ENCODE data around the gene ICA1L.
"Not testable (repeated sequence)": the region's sequence is repeated elsewhere in the genome, so short reads cannot be mapped to it uniquely, and the experiment has no call there.

Gene ICA1L

DNA sequence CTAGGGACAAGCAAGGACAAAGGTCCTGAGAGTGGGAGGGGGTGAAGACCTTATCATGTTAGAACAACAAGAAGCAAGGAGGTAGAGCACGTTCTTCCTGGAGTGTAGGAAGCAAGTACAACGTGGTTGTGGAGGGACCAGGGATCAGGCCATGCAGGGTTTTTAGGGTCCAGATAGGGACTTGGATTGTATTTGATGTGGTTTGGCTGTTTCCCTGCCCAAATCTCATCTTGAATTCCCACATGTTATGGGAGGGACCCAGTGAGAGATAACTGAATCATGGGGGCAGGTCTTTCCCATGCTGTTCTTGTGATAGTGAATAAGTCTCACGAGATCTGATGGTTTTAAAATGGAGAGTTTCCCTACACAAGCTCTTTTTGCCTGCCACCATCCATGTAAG lies 53.2 kb downstream of the ICA1L start:
- DNase-seq (ENCODE audit: insufficient read length, low spot score) (no peak), FAIRE-seq (no peak)
- TF ChIP-seq, protein P1, sequence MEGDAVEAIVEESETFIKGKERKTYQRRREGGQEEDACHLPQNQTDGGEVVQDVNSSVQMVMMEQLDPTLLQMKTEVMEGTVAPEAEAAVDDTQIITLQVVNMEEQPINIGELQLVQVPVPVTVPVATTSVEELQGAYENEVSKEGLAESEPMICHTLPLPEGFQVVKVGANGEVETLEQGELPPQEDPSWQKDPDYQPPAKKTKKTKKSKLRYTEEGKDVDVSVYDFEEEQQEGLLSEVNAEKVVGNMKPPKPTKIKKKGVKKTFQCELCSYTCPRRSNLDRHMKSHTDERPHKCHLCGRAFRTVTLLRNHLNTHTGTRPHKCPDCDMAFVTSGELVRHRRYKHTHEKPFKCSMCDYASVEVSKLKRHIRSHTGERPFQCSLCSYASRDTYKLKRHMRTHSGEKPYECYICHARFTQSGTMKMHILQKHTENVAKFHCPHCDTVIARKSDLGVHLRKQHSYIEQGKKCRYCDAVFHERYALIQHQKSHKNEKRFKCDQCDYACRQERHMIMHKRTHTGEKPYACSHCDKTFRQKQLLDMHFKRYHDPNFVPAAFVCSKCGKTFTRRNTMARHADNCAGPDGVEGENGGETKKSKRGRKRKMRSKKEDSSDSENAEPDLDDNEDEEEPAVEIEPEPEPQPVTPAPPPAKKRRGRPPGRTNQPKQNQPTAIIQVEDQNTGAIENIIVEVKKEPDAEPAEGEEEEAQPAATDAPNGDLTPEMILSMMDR (IDR thresholded peaks at IDR 0.05; ENCODE audit: insufficient read depth, missing control alignments), result no peak

DNA sequence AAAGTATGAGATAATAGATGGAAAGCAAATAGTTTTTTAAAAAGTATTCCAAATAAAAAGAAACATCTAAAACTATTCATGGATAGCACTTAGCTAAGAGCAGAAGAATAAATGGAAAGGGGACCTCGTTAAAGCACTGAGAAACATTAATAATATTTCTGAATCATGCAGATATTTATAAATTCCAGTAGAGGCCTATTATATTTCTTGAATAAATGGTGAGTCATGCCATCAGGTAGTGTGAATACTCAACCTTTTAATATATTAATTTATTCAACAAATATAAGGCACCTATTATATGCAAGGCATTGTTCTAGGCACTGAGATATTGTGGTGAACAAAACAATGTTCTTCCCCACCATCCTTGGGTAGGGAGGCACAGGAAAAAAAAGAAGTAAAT lies 53.8 kb downstream of the ICA1L start:
- FAIRE-seq (no peak), DNase-seq (ENCODE audit: insufficient read length, low spot score) (no peak)
- TF ChIP-seq, protein P1 (IDR thresholded peaks at IDR 0.05; ENCODE audit: insufficient read depth, missing control alignments), result no peak

DNA sequence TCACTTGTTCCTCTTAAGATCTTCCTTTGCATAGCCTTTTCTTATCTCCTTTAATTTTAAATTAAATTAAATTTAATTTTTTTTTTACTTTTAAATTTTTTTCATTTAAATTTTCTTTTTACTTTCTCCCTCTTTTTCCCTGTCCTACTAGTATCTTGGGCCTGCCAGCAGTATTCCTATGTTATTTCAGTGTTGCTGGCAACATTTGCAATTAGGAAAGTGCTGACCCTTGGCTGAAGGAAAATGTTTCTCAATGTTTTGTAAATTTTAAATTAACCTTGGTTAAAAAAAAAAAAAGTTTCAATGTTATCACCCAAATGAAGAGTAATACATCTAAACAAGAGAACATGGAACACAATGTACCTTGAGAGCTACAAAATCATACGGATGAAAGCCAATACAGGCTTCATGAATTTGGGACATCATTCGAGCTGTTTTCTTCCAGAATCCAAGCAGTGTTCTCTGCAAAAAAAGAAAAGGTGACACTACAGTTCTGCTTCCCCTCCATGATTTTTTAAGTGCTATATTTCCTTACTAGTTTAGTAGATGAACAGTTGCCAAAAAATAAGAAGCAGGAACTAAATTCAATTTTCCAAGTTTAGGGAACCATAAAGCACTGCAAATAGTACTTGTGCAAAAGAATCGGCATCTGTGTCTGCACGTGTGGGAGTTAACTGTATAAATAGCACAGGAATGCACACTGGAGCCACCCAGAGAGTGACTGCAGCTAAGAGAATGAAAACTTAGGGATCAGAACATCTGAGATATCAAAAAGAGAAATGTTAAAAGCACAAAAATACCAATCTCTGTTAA lies 55.8 kb downstream of the ICA1L start:
- FAIRE-seq, result no peak
- no peak for DNase-seq (ENCODE audit: insufficient read length, low spot score)
- TF ChIP-seq, protein P1 (IDR thresholded peaks at IDR 0.05; ENCODE audit: insufficient read depth, missing control alignments), result no peak

DNA sequence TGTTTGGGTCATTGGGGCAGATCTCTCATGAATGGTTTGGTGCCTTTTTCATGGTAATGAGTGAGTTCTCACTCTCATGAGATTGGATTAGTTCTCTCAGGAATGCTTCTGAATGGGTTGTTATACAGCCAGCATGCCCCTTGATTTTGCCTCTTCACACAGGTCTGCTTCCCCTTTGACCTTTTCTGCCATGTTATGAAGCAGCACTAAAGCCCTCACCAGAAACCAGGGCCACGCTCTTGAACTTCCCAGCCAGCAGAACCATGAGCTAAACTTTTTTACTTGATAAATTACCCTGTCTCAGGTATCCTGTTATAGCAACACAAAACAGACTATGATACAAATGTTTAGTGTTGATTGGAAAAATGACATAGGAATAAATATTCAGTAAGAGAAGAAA lies 57.3 kb downstream of the ICA1L start:
- DNase-seq (ENCODE audit: insufficient read length, low spot score) (no peak), FAIRE-seq (no peak)
- TF ChIP-seq, protein P1 (IDR thresholded peaks at IDR 0.05; ENCODE audit: insufficient read depth, missing control alignments), result no peak

DNA sequence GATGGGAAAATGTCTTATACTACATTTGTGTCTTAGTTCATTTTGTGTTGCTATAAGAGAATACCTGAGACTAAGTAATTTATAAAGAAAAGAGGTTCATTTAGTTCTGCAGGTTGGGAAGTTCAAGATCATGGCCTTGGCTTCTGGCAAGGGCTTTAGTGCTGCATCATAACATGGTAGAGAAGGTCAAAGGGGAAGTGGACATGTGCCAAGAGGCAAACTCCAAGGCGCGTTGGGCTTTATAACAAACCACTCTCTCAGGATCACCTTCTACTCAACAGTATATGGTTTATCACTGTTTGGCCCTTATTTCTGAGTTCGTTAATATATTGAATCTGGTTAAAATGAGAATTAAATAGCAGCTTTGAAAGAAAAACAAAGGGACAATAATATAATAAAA lies 58.2 kb downstream of the ICA1L start:
- no peak for FAIRE-seq
- TF ChIP-seq, protein P1 (IDR thresholded peaks at IDR 0.05; ENCODE audit: insufficient read depth, missing control alignments), result no peak
- no peak for DNase-seq (ENCODE audit: insufficient read length, low spot score)

DNA sequence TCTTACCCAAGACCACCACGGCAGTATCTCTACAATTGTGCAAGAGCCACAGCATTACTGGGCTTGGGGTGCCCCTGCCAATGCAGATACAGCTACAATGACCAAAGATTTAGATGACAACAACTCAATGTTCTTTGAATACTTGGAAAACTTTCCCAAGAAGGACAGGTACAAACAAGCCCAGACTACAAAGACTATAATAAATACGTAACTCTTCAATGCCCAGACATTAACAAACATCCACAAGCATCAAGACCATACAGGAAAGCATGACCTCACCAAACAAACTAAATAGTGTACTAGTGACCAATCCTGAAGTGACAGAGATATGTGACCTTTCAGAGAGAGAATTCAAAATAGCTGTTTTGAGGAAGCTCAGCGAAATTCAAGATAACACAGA lies 62.8 kb downstream of the ICA1L start:
- FAIRE-seq (no peak), DNase-seq (ENCODE audit: insufficient read length, low spot score) (no peak)
- TF ChIP-seq, protein P1 (IDR thresholded peaks at IDR 0.05; ENCODE audit: insufficient read depth, missing control alignments), result no peak

DNA sequence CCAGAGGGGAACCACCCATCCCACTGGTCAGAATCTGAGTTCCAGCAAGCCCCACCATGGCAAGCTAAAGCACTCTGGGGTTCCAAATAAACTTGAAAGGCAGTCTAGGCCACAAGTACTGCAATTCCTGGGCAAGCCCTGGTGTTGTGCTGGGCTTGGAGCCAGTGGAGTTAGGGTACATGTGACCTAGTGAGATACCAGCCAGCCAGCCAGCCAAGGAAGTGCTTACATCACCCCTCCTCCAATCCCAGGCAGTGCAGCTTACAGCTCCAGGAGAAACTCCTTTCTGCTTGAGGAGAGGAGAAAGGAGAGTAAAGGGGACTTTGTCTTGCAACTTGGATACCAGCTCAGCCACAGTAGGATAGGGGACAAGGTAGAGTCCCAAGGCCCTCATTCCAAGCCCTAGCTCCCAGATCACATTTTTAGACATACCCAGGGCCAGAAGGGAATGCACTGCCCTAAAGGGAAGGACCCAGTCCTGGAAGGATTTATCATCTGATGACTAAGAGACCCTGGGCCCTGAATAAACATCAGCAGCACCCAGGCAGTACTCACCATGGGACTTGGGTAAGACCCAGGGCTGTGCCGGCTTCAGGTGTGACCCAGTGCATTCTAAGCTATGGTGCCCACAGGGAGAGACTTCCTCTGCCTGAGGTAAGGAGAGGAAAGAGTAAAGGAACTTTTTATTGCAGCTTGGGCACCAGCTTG lies 64.0 kb downstream of the ICA1L start:
- not testable (repeated sequence) for FAIRE-seq; DNase-seq (ENCODE audit: insufficient read length, low spot score)

DNA sequence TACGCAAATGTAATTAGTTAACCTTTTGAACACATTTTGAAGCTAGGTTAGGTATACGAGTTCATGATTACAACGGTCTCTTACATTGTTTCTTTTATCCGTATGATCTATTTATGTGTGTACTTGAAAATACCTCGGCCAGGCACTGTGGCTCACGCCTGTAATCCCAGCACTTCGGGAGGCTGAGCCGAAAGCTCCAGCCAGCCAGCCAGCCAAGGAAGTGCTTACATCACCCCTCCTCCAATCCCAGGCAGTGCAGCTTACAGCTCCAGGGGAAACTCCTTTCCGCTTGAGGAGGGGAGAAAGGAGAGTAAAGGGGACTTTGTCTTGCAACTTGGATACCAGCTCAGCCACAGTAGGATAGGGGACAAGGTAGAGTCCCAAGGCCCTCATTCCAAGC lies 65.7 kb downstream of the ICA1L start:
- not testable (repeated sequence) for FAIRE-seq; DNase-seq (ENCODE audit: insufficient read length, low spot score)

Measured in D721Med (cell line).